T-helper 2 cell treated with Interferon-gamma antibody and Interleukin-4, amounts not matched to agents 5 μg/mL and 100 μg/mL, for 36 hours (primary cell): ENCODE data around the gene ARL15.
"Not testable (repeated sequence)": the region's sequence is repeated elsewhere in the genome, so short reads cannot be mapped to it uniquely, and the experiment has no call there.

Source experiments
- DNase-seq: peaks from one replicate; pipeline ENCODE4 v3.0.0; 2021; ENCODE audit warnings: low spot score
- H3K27ac Mint-ChIP-seq: one replicate; pipeline ENCODE4 v1.8.0; 2021; ENCODE audit warnings: mild to moderate bottlenecking, mixed read lengths
- H3K27me3 Mint-ChIP-seq: one replicate; pipeline ENCODE4 v1.8.0; 2021; ENCODE audit warnings: low read depth, mixed read lengths
- H3K36me3 Mint-ChIP-seq: one replicate; pipeline ENCODE4 v1.8.0; 2021; ENCODE audit warnings: low read depth, mixed read lengths
- H3K4me1 Mint-ChIP-seq: one replicate; pipeline ENCODE4 v1.8.0; 2021; ENCODE audit warnings: low read depth, mixed read lengths
- H3K4me3 Mint-ChIP-seq: one replicate; pipeline ENCODE4 v1.8.0; 2022; ENCODE audit warnings: mild to moderate bottlenecking, moderate library complexity, mixed read lengths
- H3K9me3 Mint-ChIP-seq: one replicate; pipeline ENCODE4 v1.8.0; 2021; ENCODE audit warnings: mixed read lengths

The ARL15 gene

GRCh38 chr5:54066433-54066832 lies 243.9 kb downstream of the ARL15 start:
- Mint-ChIP-seq H3K36me3 (no peaks in the 10 kb centered on the region), H3K9me3 (no peaks in the 10 kb centered on the region), H3K27ac (no peak overlapping the region), H3K4me1 (no peaks in the 10 kb centered on the region), H3K4me3 (no peak overlapping the region), H3K27me3 (no peaks in the 10 kb centered on the region)
- no peak for DNase-seq

GRCh38 chr5:54063817-54064216 lies 246.6 kb downstream of the ARL15 start:
- no peaks in the 10 kb centered on the region for H3K4me1 Mint-ChIP-seq
- H3K27ac Mint-ChIP-seq = no peak overlapping the region
- DNase-seq = no peak

GRCh38 chr5:54062958-54063357 lies 247.4 kb downstream of the ARL15 start:
- no peaks in the 10 kb centered on the region for H3K27me3 Mint-ChIP-seq
- no peak overlapping the region for H3K4me3 Mint-ChIP-seq
- no peak for DNase-seq
- no peaks in the 10 kb centered on the region for H3K4me1 Mint-ChIP-seq
- no peaks in the 10 kb centered on the region for H3K36me3 Mint-ChIP-seq
- H3K9me3 Mint-ChIP-seq = no peaks in the 10 kb centered on the region
- H3K27ac Mint-ChIP-seq = no peak overlapping the region

More at GRCh38 chr5:54063817-54064216, 246.6 kb downstream of the ARL15 start:
- Mint-ChIP-seq H3K36me3 (no peaks in the 10 kb centered on the region), H3K27me3 (no peaks in the 10 kb centered on the region), H3K4me3 (no peak overlapping the region), H3K9me3 (no peaks in the 10 kb centered on the region)

GRCh38 chr5:54060919-54061318 lies 249.5 kb downstream of the ARL15 start:
- H3K27me3 Mint-ChIP-seq, DNase-seq, H3K4me1 Mint-ChIP-seq, H3K4me3 Mint-ChIP-seq, H3K27ac Mint-ChIP-seq, H3K9me3 Mint-ChIP-seq, H3K36me3 Mint-ChIP-seq: not testable (repeated sequence)

GRCh38 chr5:54049963-54050362 lies 260.4 kb downstream of the ARL15 start:
- no peaks in the 10 kb centered on the region for H3K27me3 Mint-ChIP-seq
- no peak for DNase-seq
- H3K36me3 Mint-ChIP-seq = no peaks in the 10 kb centered on the region
- no peak overlapping the region for H3K27ac Mint-ChIP-seq
- no peaks in the 10 kb centered on the region for H3K9me3 Mint-ChIP-seq
- no peaks in the 10 kb centered on the region for H3K4me1 Mint-ChIP-seq
- H3K4me3 Mint-ChIP-seq = no peak overlapping the region

- no peaks in the 10 kb centered on the region for H3K27me3 Mint-ChIP-seq
- H3K4me3 Mint-ChIP-seq = no peak overlapping the region
- no peak overlapping the region for H3K27ac Mint-ChIP-seq
- H3K36me3 Mint-ChIP-seq = no peaks in the 10 kb centered on the region
- H3K4me1 Mint-ChIP-seq = no peaks in the 10 kb centered on the region
- no peak for DNase-seq
- H3K9me3 Mint-ChIP-seq = no peaks in the 10 kb centered on the region
These were observed 261.2 kb downstream of the ARL15 start for GRCh38 chr5:54049144-54049543.

- no peaks in the 10 kb centered on the region for H3K9me3 Mint-ChIP-seq
- no peaks in the 10 kb centered on the region for H3K27me3 Mint-ChIP-seq
- H3K27ac Mint-ChIP-seq = no peak overlapping the region
- no peak for DNase-seq
- no peaks in the 10 kb centered on the region for H3K36me3 Mint-ChIP-seq
- no peak overlapping the region for H3K4me3 Mint-ChIP-seq
- no peaks in the 10 kb centered on the region for H3K4me1 Mint-ChIP-seq
These were observed 265.1 kb downstream of the ARL15 start for GRCh38 chr5:54045077-54045792.

GRCh38 chr5:54044276-54044675 lies 266.1 kb downstream of the ARL15 start:
- not testable (repeated sequence) for DNase-seq, H3K4me3 Mint-ChIP-seq, H3K9me3 Mint-ChIP-seq, H3K4me1 Mint-ChIP-seq, H3K36me3 Mint-ChIP-seq, H3K27ac Mint-ChIP-seq, H3K27me3 Mint-ChIP-seq

GRCh38 chr5:54040804-54041203 lies 269.6 kb downstream of the ARL15 start:
- H3K4me1 Mint-ChIP-seq = no peaks in the 10 kb centered on the region
- H3K27me3 Mint-ChIP-seq = no peaks in the 10 kb centered on the region
- H3K27ac Mint-ChIP-seq = no peak overlapping the region
- no peaks in the 10 kb centered on the region for H3K36me3 Mint-ChIP-seq
- H3K9me3 Mint-ChIP-seq = no peaks in the 10 kb centered on the region
- H3K4me3 Mint-ChIP-seq = no peak overlapping the region
- DNase-seq = no peak

GRCh38 chr5:54040018-54040417 lies 270.4 kb downstream of the ARL15 start:
- Mint-ChIP-seq H3K27me3 (no peaks in the 10 kb centered on the region), H3K4me1 (no peaks in the 10 kb centered on the region), H3K36me3 (no peaks in the 10 kb centered on the region), H3K9me3 (no peaks in the 10 kb centered on the region), H3K4me3 (no peak overlapping the region), H3K27ac (no peak overlapping the region)
- no peak for DNase-seq

- Mint-ChIP-seq H3K36me3 (no peaks in the 10 kb centered on the region), H3K27me3 (no peaks in the 10 kb centered on the region), H3K4me1 (no peaks in the 10 kb centered on the region), H3K9me3 (no peaks in the 10 kb centered on the region), H3K4me3 (no peak overlapping the region), H3K27ac (no peak overlapping the region)
- no peak for DNase-seq
These were observed 273.2 kb downstream of the ARL15 start for GRCh38 chr5:54037205-54037604.

GRCh38 chr5:54030981-54031380 lies 279.4 kb downstream of the ARL15 start:
- Mint-ChIP-seq H3K4me1 (no peaks in the 10 kb centered on the region), H3K27me3 (no peaks in the 10 kb centered on the region), H3K27ac (no peak overlapping the region), H3K9me3 (no peaks in the 10 kb centered on the region), H3K36me3 (no peaks in the 10 kb centered on the region), H3K4me3 (no peak overlapping the region)
- DNase-seq = no peak

- H3K27ac Mint-ChIP-seq = no peak overlapping the region
- no peak for DNase-seq
- no peak overlapping the region for H3K4me3 Mint-ChIP-seq
These were observed 285.9 kb downstream of the ARL15 start for GRCh38 chr5:54024466-54024865.

GRCh38 chr5:54022223-54022622 lies 288.1 kb downstream of the ARL15 start:
- H3K27me3 Mint-ChIP-seq = no peaks in the 10 kb centered on the region
- DNase-seq = no peak
- H3K36me3 Mint-ChIP-seq = peaks cover 9% of the 10 kb centered on the region
- H3K9me3 Mint-ChIP-seq = no peaks in the 10 kb centered on the region
- H3K4me1 Mint-ChIP-seq = peaks cover 25% of the 10 kb centered on the region
- peak overlapping the region; percentile 88 for H3K27ac Mint-ChIP-seq
- peak overlapping the region; percentile 87 for H3K4me3 Mint-ChIP-seq

More at GRCh38 chr5:54024466-54024865, 285.9 kb downstream of the ARL15 start:
- H3K36me3 Mint-ChIP-seq = peaks cover 9% of the 10 kb centered on the region
- no peaks in the 10 kb centered on the region for H3K27me3 Mint-ChIP-seq
- H3K4me1 Mint-ChIP-seq = peaks cover 25% of the 10 kb centered on the region
- no peaks in the 10 kb centered on the region for H3K9me3 Mint-ChIP-seq
